Heart left ventricle (tissue), 13 donors: ENCODE results near the gene SIRT5.

Experiments
- CTCF ChIP-seq, 12 donors: fragments of 200-600 bp; sonication (generic) in 4 of 12; IDR thresholded peaks; one replicate each; pipeline versions ENCODE4 v1.5.0 to v1.8.0; 2018 to 2022; ENCODE audit warnings: antibody characterized with exemption in 12 of 12, mild to moderate bottlenecking in 5 of 12
- POLR2A ChIP-seq, 2 donors: fragments of 450-650 bp; IDR thresholded peaks; one replicate each; pipeline ENCODE4 v1.6.1; 2017; ENCODE audit warnings: antibody characterized with exemption in 2 of 2, mild to moderate bottlenecking in 2 of 2, moderate library complexity in 2 of 2
- donor health status: ischemic (EF 13 %, LVEDD 7.1; RV severe dilation, severe dysfunction).
- donor health status: DM: no; HTN: yes; CAD: no.
- donor health status: DM: no; HTN: no; CAD: no.
- donor health status: ischemic (EF 25% LVEDD 6.9; RV normal size, moderate dysfunction).
- donor health status: ischemic (EF 25% LVEDD 5.7; RV mildly dilated, moderate dysfunction).
- donor health status: ischemic (EF 35%, LVEDD 5.7; RV mildly dilated, moderate dysfunction).
- donor health status: nonischemic (EF 11% LVEDD 7.7; RV severe dilation, severe dysfunction).
- donor health status: DM: yes; HTN: yes; CAD: no.
- donor health status: PGD.
- donor health status: ischemic (EF 29% LVEDD 5.4; RV normal size, mild dysfunction).
- donor health status: nonischemic (EF 23%, LVEDD 6.1; RV moderate dilation, normal function).

- no peak for TF ChIP-seq CTCF (IDR thresholded peaks at IDR 0.05)
- TF ChIP-seq POLR2A (IDR thresholded peaks at IDR 0.05): no peak
Measured at GRCh38 chr6:13539572-13539971, 34.8 kb upstream of the SIRT5 start.
